A673 (cell line): Measurements from ENCODE around the gene LRP1B.

ENCODE experiments used
- EZH2 ChIP-seq: fragments of 200-600 bp; sonication (generic); IDR thresholded peaks from 2 replicates; pipeline ENCODE4 v1.6.1; 2017; ENCODE audit warnings: borderline replicate concordance, low read depth, mild to moderate bottlenecking, mixed read lengths, antibody characterized with exemption, low read length; ENCODE audit not compliant: poor library complexity, severe bottlenecking
- TF ChIP-seq, protein P1 (sequence below): fragments of 300-800, 200-600 bp; sonication (generic); conservative IDR thresholded peaks from 2 replicates; pipeline ENCODE4 v1.5.1; 2017; ENCODE audit warnings: low read depth, mild to moderate bottlenecking, antibody characterized with exemption, low read length, moderate library complexity, mixed read lengths

DNA sequence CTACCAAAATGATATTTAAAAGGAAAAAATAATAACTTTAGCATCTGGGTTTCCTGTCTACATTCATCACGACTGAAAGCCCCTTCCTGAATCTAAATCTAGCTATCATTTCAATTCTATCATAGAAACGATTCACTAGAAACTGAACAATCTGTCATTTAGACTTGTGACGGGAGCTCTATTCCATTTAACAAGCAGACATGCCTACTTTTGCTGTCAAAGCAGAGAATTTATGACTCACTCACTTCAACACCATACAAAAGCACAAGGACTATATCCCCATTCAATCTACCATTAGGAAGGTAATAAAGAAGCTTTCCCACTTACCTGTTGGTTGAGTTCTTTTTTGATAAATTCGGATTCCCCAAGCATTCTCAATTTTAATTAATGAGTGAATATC is 1072.3 kb downstream of the LRP1B start:
- TF ChIP-seq, protein P1, sequence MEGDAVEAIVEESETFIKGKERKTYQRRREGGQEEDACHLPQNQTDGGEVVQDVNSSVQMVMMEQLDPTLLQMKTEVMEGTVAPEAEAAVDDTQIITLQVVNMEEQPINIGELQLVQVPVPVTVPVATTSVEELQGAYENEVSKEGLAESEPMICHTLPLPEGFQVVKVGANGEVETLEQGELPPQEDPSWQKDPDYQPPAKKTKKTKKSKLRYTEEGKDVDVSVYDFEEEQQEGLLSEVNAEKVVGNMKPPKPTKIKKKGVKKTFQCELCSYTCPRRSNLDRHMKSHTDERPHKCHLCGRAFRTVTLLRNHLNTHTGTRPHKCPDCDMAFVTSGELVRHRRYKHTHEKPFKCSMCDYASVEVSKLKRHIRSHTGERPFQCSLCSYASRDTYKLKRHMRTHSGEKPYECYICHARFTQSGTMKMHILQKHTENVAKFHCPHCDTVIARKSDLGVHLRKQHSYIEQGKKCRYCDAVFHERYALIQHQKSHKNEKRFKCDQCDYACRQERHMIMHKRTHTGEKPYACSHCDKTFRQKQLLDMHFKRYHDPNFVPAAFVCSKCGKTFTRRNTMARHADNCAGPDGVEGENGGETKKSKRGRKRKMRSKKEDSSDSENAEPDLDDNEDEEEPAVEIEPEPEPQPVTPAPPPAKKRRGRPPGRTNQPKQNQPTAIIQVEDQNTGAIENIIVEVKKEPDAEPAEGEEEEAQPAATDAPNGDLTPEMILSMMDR: no peak
- TF ChIP-seq EZH2: no peak
